ENCODE data around the gene LYRM4. TPM values are rescaled to one million over a fixed set of nuclear protein-coding genes. Genes with fewer than 3 reads are reported as not detected.
"Not testable (repeated sequence)": the region's sequence is repeated elsewhere in the genome, so short reads cannot be mapped to it uniquely, and the experiment has no call there.

Gene LYRM4
- total RNA-seq, 1 experiment from 2014 or later: 36.5 TPM

DNA sequence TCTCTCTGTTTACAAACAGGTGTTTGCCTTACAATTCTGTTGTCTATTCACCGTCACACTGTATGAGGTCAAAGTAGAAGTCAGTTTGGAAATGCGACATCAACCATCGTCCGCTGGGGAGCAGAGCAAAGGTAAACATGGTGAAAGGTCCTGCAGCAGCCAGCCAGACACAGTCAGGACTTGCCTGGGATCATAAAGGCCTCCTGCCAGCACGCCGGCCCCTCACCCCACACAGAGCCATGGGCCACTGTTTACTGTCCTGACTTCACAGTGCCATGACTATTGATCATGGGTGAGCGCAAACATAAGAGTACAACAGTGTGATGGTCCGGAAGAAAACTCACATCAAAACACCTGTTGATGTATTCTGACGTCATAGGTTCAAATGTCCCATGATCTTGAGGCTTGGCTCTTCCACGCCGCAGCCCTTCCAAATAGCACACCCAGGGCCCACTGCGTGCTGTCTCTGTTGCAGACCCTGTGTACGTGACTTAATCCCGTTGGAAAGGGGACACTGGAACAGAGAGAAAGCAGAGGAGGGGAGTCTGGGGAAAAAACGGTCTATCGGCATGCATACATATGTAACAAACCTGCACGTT is 192.5 kb downstream of the LYRM4 start:
- Histone ChIP-seq H3K4me1 (no peaks in the 10 kb centered on the region), H3K27me3 (no peaks in the 10 kb centered on the region), H3K27ac (no peak overlapping the region), H3K9me3 (replicated peaks) (no peaks in the 10 kb centered on the region), H3K36me3 (no peaks in the 10 kb centered on the region), H3K4me3 (no peak overlapping the region)
- no peak for DNase-seq

DNA sequence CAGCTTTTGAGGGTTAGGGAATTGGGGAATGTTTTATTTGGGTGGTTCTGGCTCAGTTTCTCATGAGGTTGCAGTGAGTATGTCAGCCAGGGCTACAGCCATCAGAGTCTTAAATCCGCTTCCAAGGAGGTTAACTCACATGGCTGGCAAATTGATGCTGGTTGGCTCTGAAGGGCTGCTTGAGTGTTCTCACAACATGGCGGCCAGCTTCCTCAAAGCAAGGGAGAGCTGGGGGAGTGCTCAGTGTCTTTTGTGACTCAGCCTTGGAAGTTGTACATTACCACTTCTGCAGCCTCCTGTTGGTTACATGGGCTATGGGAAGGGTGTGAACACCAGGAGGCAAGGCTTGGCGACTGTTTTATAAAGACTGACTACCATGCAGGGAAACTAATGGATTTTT is 193.4 kb downstream of the LYRM4 start:
- no peak for DNase-seq
- Histone ChIP-seq H3K27ac (no peak overlapping the region), H3K4me3 (no peak overlapping the region), H3K27me3 (no peaks in the 10 kb centered on the region), H3K9me3 (replicated peaks) (no peaks in the 10 kb centered on the region), H3K36me3 (no peaks in the 10 kb centered on the region), H3K4me1 (no peaks in the 10 kb centered on the region)

DNA sequence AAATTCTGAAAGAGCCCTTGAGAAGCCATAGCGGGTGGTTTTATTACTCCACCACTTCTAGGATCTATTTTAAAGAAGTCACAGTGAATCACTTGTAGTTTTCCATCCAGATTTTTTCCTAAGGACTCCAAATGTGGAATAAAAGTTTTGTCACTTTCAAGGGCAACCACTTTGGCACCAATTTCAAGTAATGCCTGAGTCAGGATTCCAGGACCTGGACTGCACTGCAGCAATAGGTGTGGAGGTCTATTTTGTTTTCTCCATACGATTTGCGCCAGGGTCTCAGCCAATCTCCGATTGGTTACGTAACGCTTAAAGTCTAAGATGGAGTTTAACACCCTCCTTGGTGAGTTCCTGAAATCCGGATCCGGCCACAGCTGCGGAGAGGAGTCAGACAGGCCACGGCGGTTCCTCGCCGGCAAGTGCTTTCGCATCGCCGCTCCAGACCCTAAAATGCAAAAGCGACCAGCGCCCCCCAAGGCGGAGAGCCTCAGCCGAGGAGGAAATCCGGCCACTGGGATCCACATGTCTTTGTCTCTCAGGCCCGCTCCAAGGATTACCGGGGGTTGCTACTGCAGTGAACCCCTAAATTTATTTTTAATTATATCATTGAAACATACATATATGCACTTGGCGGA is 194.2 kb downstream of the LYRM4 start:
- DNase-seq: no peak
- Histone ChIP-seq H3K4me3 (no peak overlapping the region), H3K36me3 (no peaks in the 10 kb centered on the region), H3K4me1 (no peaks in the 10 kb centered on the region), H3K27me3 (no peaks in the 10 kb centered on the region), H3K9me3 (replicated peaks) (no peaks in the 10 kb centered on the region), H3K27ac (no peak overlapping the region)

DNA sequence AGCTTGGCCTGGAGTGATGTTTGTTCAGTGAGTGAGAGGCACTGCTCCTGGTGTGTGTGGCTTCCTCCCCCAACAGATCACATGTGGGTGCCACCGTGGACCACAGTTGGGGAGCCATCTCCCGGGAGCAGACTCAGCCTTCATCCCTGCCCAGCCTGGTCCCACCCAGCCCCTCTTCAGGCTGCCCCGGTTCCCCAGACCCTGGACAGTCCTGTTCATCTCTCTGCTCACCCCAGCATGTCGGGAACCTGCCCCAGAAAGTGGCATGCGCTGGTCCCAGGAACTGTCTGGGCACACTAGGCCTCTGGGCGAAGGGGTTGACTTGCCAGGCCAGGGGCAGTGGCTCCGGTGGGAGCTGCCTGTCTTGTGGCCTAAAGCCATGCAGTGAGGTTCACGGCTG is 197.1 kb downstream of the LYRM4 start:
- H3K27me3 ChIP-seq: no peaks in the 10 kb centered on the region
- no peaks in the 10 kb centered on the region for H3K36me3 ChIP-seq
- no peak for DNase-seq
- H3K4me3 ChIP-seq: no peak overlapping the region
- H3K27ac ChIP-seq: no peak overlapping the region
- H3K4me1 ChIP-seq: no peaks in the 10 kb centered on the region
- no peaks in the 10 kb centered on the region for H3K9me3 ChIP-seq (replicated peaks)

DNA sequence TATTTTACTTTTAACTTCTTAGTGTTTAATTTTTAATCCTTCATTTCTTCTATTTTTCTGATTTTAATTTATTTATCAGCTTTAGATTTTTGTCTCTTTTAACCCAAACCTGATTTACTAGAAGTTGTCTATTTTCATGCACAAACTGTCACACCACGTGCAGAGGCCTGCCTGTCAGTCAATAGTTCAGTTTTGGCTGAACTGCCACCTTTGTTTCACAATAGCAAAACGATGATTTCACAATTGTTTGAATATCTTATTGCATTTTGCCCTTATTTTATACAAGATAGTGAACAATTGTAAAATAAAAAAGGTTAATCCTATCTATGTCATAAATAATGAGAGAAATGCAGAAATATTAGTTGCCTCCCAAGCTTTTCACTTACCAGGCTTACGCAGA is 199.6 kb downstream of the LYRM4 start:
- no peak overlapping the region for H3K4me3 ChIP-seq
- no peak for DNase-seq
- H3K4me1 ChIP-seq: no peaks in the 10 kb centered on the region
- H3K9me3 ChIP-seq (replicated peaks): no peaks in the 10 kb centered on the region
- H3K36me3 ChIP-seq: no peaks in the 10 kb centered on the region
- H3K27me3 ChIP-seq: no peaks in the 10 kb centered on the region
- no peak overlapping the region for H3K27ac ChIP-seq

DNA sequence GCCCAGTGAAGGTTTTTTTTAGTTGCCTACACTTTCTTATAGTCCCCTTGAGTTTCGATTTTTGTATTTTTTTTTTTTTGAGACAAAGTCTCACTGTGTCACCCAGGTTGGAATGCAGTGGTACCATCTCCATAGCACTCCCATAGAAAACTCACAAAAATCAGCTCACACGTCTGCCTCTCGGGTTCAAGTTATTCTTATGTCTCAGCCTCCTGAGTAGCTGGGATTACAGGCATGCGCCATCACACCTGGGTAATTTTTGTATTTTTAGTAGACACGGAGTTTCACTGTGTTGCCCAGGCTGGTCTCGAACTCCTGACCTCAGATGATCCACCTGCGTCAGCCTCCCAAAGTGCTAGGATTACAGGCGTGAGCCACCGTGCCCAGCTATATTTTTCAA is 200.3 kb downstream of the LYRM4 start:
- H3K27me3 ChIP-seq; H3K4me1 ChIP-seq; DNase-seq; H3K4me3 ChIP-seq; H3K27ac ChIP-seq; H3K9me3 ChIP-seq (replicated peaks); H3K36me3 ChIP-seq: not testable (repeated sequence)

DNA sequence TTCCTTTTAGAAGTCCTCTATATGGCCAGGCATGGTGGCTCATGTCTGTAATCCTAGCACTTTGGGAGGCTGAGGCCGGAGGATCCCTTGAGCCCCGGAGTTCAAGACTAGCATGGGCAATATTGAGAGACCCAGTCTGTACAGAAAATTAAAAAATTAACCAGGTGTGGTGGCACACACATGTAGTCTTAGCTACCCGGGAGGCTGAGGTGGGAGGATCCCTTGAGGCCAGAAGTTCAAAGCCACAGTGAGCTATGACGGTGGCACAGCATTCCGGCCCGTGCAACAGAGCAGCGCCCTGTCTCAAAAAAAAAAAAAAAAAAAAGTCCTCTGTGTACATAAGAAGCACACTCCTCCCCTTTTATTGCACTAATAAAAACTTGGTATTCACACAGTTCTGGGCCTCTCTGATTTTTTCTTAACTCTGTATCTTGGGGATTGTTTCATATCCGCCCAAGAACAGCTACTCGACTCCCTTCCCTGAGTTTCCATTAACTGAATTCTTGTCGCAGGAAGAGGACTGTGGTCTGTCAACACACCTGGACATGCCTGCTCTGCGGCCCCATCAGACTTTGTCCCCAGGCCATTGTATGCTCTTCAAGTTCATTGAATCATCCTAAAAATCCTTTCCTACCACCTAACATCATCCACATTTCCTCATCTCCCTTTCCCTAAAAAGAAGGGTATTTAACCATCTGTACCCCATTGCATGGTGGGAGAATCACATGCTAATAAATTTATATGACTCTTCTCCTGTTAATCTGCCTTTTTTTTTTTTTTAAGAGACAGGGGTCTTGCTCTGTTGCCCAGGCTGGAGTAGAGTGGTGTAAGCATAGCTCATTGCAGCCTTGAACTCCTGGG is 201.5 kb downstream of the LYRM4 start:
- H3K4me1 ChIP-seq: no peaks in the 10 kb centered on the region
- no peaks in the 10 kb centered on the region for H3K9me3 ChIP-seq (replicated peaks)
- DNase-seq: no peak
- H3K36me3 ChIP-seq: no peaks in the 10 kb centered on the region
- H3K27me3 ChIP-seq: no peaks in the 10 kb centered on the region
- H3K4me3 ChIP-seq: no peak overlapping the region
- H3K27ac ChIP-seq: no peak overlapping the region

Other genes with a start within 250 kb of the LYRM4 start
- gene PPP1R3G, start 175.6 kb downstream of the LYRM4 start, total RNA-seq (2014; rRNA removed; shearing (Covaris generic)): 0.71 and 1.0 TPM in 2 replicates
- gene FARS2, start 563 bp upstream of the LYRM4 start, total RNA-seq (2014; rRNA removed; shearing (Covaris generic)): 10.5 and 12.9 TPM in 2 replicates